ENCODE measurements around the gene QRICH1. TPM values are rescaled to one million over a fixed set of nuclear protein-coding genes. Genes with fewer than 3 reads are reported as not detected.

QRICH1 gene
- total and polyA plus RNA-seq, 3 donors from 2014 or later, result 126 to 287 (median 280) TPM

GRCh38 chr3:49122886-49123545 lies 29.1 kb upstream of the QRICH1 start:
- Histone ChIP-seq H3K4me3 (no peak overlapping the region), H3K36me3 (ENCODE audit: low read depth, missing control alignments) (no peaks in the 10 kb centered on the region), H3K9me3 (no peaks in the 10 kb centered on the region), H3K27ac (no peak overlapping the region), H3K27me3 (no peaks in the 10 kb centered on the region), H3K4me1 (peaks cover 20% of the 10 kb centered on the region)
- no peak for DNase-seq
- intact Hi-C loops (cut with DNase I; ENCODE audit: low total_unique reads), result no loop called here
- 82 to 90% methylated on average over 13 to 17 of the region's 17 CpGs for WGBS, 2 donors
- no peak for TF ChIP-seq POLR2A (IDR thresholded peaks at IDR 0.05)
- TF ChIP-seq, protein P1, sequence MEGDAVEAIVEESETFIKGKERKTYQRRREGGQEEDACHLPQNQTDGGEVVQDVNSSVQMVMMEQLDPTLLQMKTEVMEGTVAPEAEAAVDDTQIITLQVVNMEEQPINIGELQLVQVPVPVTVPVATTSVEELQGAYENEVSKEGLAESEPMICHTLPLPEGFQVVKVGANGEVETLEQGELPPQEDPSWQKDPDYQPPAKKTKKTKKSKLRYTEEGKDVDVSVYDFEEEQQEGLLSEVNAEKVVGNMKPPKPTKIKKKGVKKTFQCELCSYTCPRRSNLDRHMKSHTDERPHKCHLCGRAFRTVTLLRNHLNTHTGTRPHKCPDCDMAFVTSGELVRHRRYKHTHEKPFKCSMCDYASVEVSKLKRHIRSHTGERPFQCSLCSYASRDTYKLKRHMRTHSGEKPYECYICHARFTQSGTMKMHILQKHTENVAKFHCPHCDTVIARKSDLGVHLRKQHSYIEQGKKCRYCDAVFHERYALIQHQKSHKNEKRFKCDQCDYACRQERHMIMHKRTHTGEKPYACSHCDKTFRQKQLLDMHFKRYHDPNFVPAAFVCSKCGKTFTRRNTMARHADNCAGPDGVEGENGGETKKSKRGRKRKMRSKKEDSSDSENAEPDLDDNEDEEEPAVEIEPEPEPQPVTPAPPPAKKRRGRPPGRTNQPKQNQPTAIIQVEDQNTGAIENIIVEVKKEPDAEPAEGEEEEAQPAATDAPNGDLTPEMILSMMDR (IDR thresholded peaks at IDR 0.05), result no peak

- TF ChIP-seq, protein P1 (IDR thresholded peaks at IDR 0.05), result no peak
- TF ChIP-seq POLR2A (IDR thresholded peaks at IDR 0.05), result no peak
- Histone ChIP-seq H3K27ac (no peak overlapping the region), H3K36me3 (ENCODE audit: low read depth, missing control alignments) (no peaks in the 10 kb centered on the region)
These were observed 28.6 kb upstream of the QRICH1 start for GRCh38 chr3:49122451-49122850.

GRCh38 chr3:49122022-49122421 lies 28.2 kb upstream of the QRICH1 start:
- intact Hi-C loops (cut with DNase I; ENCODE audit: low total_unique reads), result no loop called here
- Histone ChIP-seq H3K27me3 (no peaks in the 10 kb centered on the region), H3K4me1 (peaks cover 20% of the 10 kb centered on the region), H3K4me3 (no peak overlapping the region), H3K36me3 (ENCODE audit: low read depth, missing control alignments) (no peaks in the 10 kb centered on the region), H3K27ac (no peak overlapping the region), H3K9me3 (no peaks in the 10 kb centered on the region)
- WGBS, 2 donors, result 89 to 90% methylated on average over 12 of the region's 12 CpGs
- no peak for TF ChIP-seq POLR2A (IDR thresholded peaks at IDR 0.05)
- TF ChIP-seq, protein P1 (IDR thresholded peaks at IDR 0.05), result no peak
- DNase-seq, result no peak

More at GRCh38 chr3:49122451-49122850, 28.6 kb upstream of the QRICH1 start:
- Histone ChIP-seq H3K4me3 (no peak overlapping the region), H3K4me1 (peaks cover 20% of the 10 kb centered on the region), H3K27me3 (no peaks in the 10 kb centered on the region), H3K9me3 (no peaks in the 10 kb centered on the region)
- intact Hi-C loops (cut with DNase I; ENCODE audit: low total_unique reads), result no loop called here
- 74 to 77% methylated on average over 6 to 7 of the region's 7 CpGs for WGBS, 2 donors
- DNase-seq, result no peak

DNA sequence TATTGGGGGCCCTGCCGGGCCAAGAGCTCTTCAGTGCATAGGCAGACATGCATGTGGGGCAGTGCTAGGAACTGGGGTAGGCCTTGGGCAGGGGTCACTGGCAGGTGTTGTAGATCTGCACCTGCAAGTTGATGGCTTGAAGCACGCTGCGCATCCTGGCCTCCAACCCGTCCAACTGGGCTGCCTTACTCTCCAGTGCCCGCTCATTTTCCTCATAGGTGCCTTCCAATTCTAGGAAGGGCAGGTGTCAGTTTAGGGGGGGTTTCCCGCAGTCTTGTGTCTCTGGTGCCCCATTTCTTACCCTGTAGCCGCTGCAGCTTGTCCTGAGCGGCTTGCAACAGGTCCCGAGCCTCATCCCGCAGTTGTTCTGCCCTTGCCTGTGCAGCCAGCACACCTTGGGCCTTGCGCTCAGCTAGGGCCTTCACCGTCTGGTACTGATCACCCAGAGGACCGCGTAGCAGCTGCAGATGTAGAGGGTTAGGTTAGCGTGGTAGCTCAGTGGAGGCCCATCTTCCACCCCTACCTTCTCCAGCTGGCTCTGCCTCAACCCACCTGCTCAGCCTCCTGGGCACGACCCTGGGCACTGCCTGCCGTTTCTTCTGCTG lies 27.4 kb upstream of the QRICH1 start:
- H3K4me3 ChIP-seq, result peak overlapping the region; percentile 74 to 96
- DNase-seq, result no peak
- H3K4me1 ChIP-seq, result peaks cover 20% of the 10 kb centered on the region
- H3K9me3 ChIP-seq, result no peaks in the 10 kb centered on the region
- TF ChIP-seq, protein P1 (IDR thresholded peaks at IDR 0.05), result no peak
- no peak for TF ChIP-seq POLR2A (IDR thresholded peaks at IDR 0.05)
- 57 to 61% methylated on average over 13 to 17 of the region's 17 CpGs for WGBS, 2 donors
- H3K36me3 ChIP-seq (ENCODE audit: low read depth, missing control alignments), result no peaks in the 10 kb centered on the region
- H3K27me3 ChIP-seq, result no peaks in the 10 kb centered on the region
- H3K27ac ChIP-seq, result peak overlapping the region; percentile 89 to 90
- intact Hi-C loops (cut with DNase I; ENCODE audit: low total_unique reads), result no loop called here

All from testis (tissue), 3 donors.